Measurements from ENCODE around the gene NACC2.

GRCh38 chr9:135957431-135957830, 137.7 kb downstream of the NACC2 start:
- no peak for TF ChIP-seq POLR2A (IDR thresholded peaks at IDR 0.05)
- TF ChIP-seq, protein P1, sequence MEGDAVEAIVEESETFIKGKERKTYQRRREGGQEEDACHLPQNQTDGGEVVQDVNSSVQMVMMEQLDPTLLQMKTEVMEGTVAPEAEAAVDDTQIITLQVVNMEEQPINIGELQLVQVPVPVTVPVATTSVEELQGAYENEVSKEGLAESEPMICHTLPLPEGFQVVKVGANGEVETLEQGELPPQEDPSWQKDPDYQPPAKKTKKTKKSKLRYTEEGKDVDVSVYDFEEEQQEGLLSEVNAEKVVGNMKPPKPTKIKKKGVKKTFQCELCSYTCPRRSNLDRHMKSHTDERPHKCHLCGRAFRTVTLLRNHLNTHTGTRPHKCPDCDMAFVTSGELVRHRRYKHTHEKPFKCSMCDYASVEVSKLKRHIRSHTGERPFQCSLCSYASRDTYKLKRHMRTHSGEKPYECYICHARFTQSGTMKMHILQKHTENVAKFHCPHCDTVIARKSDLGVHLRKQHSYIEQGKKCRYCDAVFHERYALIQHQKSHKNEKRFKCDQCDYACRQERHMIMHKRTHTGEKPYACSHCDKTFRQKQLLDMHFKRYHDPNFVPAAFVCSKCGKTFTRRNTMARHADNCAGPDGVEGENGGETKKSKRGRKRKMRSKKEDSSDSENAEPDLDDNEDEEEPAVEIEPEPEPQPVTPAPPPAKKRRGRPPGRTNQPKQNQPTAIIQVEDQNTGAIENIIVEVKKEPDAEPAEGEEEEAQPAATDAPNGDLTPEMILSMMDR (IDR thresholded peaks at IDR 0.05 in 4 of 5, conservative IDR thresholded peaks at IDR 0.05 in 1 of 5): no peak

Data from gastrocnemius medialis (tissue), 4 donors.